ENCODE data around the gene CCDC142. TPM values are rescaled to one million over a fixed set of nuclear protein-coding genes. Genes with fewer than 3 reads are reported as not detected.
A peak's percentile ranks its signal among the peaks of the same experiment; 100 is the strongest.

CCDC142 gene
- total and polyA plus RNA-seq, 4 donors = 5.5 to 25.5 (median 13.0) TPM

- peak within 1 kb of the TSS; percentile 82 to 89 for H3K27ac ChIP-seq (ENCODE audit: low read depth in 1 of 2, low read length in 1 of 2)
- 14 to 19% methylated on average over 75 of the region's 75 CpGs for WGBS, 2 donors
- H3K4me3 ChIP-seq = peak within 1 kb of the TSS; percentile 42
- TF ChIP-seq, protein P1, sequence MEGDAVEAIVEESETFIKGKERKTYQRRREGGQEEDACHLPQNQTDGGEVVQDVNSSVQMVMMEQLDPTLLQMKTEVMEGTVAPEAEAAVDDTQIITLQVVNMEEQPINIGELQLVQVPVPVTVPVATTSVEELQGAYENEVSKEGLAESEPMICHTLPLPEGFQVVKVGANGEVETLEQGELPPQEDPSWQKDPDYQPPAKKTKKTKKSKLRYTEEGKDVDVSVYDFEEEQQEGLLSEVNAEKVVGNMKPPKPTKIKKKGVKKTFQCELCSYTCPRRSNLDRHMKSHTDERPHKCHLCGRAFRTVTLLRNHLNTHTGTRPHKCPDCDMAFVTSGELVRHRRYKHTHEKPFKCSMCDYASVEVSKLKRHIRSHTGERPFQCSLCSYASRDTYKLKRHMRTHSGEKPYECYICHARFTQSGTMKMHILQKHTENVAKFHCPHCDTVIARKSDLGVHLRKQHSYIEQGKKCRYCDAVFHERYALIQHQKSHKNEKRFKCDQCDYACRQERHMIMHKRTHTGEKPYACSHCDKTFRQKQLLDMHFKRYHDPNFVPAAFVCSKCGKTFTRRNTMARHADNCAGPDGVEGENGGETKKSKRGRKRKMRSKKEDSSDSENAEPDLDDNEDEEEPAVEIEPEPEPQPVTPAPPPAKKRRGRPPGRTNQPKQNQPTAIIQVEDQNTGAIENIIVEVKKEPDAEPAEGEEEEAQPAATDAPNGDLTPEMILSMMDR (IDR thresholded peaks at IDR 0.05; ENCODE audit: control extremely low read depth, extremely low read depth) = no peak
- no peaks in the 10 kb centered on the region for H3K36me3 ChIP-seq (ENCODE audit: control insufficient read depth in 4 of 4, insufficient read depth in 4 of 4, low read length in 4 of 4)
- peaks cover 0 to 52% (median 21%) of the 10 kb centered on the region in 5 donors for H3K4me1 ChIP-seq (ENCODE audit: control insufficient read depth in 5 of 5, insufficient read depth in 5 of 5, low read length in 5 of 5)
- peak within 1 kb of the TSS; percentile 53 to 81 for H3K9ac ChIP-seq (ENCODE audit: insufficient read depth in 1 of 2, low read length in 2 of 2)
- H3K9me3 ChIP-seq (ENCODE audit: control insufficient read depth in 4 of 4, insufficient read depth in 3 of 4, low read length in 3 of 4) = no peaks in the 10 kb centered on the region
- no peaks in the 10 kb centered on the region for H3K27me3 ChIP-seq (ENCODE audit: control insufficient read depth in 3 of 3, insufficient read depth in 3 of 3, low read length in 2 of 3)
- DNase-seq (peak; percentile 46 to 58 (median 52)), ATAC-seq (ENCODE audit: insufficient read depth, low FRiP score) (peak; percentile 73)
Measured at GRCh38 chr2:74441690-74442482, 40.9 kb downstream of the CCDC142 start, which contains the start of gene RTKN. Gene RTKN, minus strand, starts transcription at chr2:74441937. Its CDS starts 121 bp downstream, at chr2:74441816.

DNA sequence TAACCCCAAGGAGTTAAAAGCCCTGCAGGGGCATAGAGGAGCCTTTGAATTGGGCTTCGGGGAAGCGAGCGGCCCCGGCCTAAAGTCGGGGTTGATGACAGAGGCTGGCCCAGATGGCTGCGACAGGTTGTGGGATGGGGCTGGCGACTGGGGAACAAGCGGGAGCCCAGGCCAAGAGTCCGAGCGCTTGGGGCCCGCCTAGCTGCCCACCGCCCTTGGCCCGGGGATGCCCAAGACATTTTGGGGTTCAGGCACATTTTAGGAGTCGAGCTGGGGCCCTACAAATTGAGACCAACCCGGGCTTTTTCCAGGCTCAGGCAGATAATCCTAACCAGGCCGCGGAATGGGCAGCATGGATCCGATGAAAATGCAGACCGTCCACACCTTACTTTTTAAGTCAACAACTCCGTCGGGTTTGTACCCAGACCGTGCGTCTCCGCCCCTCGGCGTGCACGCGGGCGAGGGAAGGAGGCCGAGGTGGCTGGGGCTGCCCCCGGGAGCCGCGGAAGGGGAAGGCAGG is 41.6 kb downstream of the CCDC142 start:
- Histone ChIP-seq H3K4me3 (peak overlapping the region; percentile 42), H3K36me3 (ENCODE audit: control insufficient read depth in 4 of 4, insufficient read depth in 4 of 4, low read length in 4 of 4) (no peaks in the 10 kb centered on the region), H3K9me3 (ENCODE audit: control insufficient read depth in 4 of 4, insufficient read depth in 3 of 4, low read length in 3 of 4) (no peaks in the 10 kb centered on the region), H3K27ac (ENCODE audit: low read depth in 1 of 2, low read length in 1 of 2) (peak overlapping the region; percentile 82 to 89), H3K4me1 (ENCODE audit: control insufficient read depth in 5 of 5, insufficient read depth in 5 of 5, low read length in 5 of 5) (peaks cover 0 to 59% (median 21%) of the 10 kb centered on the region in 5 donors), H3K9ac (ENCODE audit: insufficient read depth in 1 of 2, low read length in 2 of 2) (peak overlapping the region; percentile 53 to 81), H3K27me3 (ENCODE audit: control insufficient read depth in 3 of 3, insufficient read depth in 3 of 3, low read length in 2 of 3) (no peaks in the 10 kb centered on the region)
- no peak for DNase-seq
- TF ChIP-seq, protein P1 (IDR thresholded peaks at IDR 0.05; ENCODE audit: control extremely low read depth, extremely low read depth) = no peak
- WGBS, 2 donors = 34 to 43% methylated on average over 33 of the region's 33 CpGs
- ATAC-seq (ENCODE audit: insufficient read depth, low FRiP score) = no peak

DNA sequence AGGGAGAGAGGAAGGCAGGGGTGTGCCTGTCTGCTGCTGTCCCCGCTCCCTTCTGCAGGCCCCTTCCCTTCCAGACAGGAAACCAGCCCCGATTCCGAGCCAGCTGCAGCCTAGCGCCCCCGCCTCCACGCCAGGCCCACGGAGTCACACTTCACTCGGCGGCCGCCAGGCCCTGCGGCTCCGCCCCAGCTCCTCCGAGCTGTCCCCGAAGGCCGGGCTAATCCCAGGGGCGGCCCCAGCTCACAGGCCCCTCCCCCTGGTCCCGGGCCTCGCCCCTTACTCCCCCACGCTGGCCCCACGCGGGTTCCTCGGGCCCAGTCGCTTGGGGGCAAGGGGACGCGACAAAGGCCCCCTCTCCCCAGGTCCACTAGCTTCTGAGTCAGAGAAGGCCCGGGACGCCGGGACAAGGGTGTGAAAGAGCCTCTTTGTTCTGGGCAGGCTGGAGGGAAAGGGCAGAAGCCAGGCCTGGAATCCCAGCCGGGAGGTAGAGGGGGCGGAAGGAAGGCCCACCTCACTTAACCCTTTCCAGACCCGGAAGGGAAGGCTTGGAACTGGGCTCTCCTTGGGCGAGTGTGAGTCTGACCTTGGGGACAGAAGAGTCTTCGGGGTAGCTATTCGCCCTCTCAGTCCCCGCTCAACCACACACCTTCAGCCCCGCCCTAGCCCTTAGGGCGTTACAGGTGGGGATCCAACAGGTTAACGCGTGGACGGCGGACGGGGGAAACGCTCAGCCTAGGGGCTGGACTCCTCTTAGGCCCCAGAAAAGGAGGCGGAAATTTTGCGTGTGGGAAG is 42.2 kb downstream of the CCDC142 start:
- TF ChIP-seq, protein P1 (IDR thresholded peaks at IDR 0.05; ENCODE audit: control extremely low read depth, extremely low read depth) = no peak
- ATAC-seq (ENCODE audit: insufficient read depth, low FRiP score) = peak; percentile 82
- Histone ChIP-seq H3K4me1 (ENCODE audit: control insufficient read depth in 5 of 5, insufficient read depth in 5 of 5, low read length in 5 of 5) (peaks cover 0 to 63% (median 21%) of the 10 kb centered on the region in 5 donors), H3K36me3 (ENCODE audit: control insufficient read depth in 4 of 4, insufficient read depth in 4 of 4, low read length in 4 of 4) (peaks cover 0 to 3% (median 0%) of the 10 kb centered on the region in 4 donors), H3K27ac (ENCODE audit: low read depth in 1 of 2, low read length in 1 of 2) (peak overlapping the region; percentile 82 to 89), H3K9me3 (ENCODE audit: control insufficient read depth in 4 of 4, insufficient read depth in 3 of 4, low read length in 3 of 4) (no peaks in the 10 kb centered on the region), H3K27me3 (ENCODE audit: control insufficient read depth in 3 of 3, insufficient read depth in 3 of 3, low read length in 2 of 3) (no peaks in the 10 kb centered on the region), H3K4me3 (peak overlapping the region; percentile 50), H3K9ac (ENCODE audit: insufficient read depth in 1 of 2, low read length in 2 of 2) (peak overlapping the region; percentile 55 to 81)
- DNase-seq = peak; percentile 96 to 99 (median 98)
- 16 to 21% methylated on average over 42 to 45 of the region's 45 CpGs for WGBS, 2 donors

Measured in lung (tissue), 12 donors.